GM18520 (cell line): Measurements from ENCODE around the gene KCNE4.

ENCODE experiments used
- ATAC-seq: cut with Tn5 transposase; IDR thresholded peaks from one replicate; pipeline ENCODE4 v1.9.1; 2021; ENCODE audit not compliant: unreplicated experiment

KCNE4 gene, protein sequence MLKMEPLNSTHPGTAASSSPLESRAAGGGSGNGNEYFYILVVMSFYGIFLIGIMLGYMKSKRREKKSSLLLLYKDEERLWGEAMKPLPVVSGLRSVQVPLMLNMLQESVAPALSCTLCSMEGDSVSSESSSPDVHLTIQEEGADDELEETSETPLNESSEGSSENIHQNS

GRCh38 chr2:223051693-223052289, at the start of gene KCNE4:
Gene KCNE4 (plus strand): TSS chr2:223052190. CDS start chr2:223052831, 641 bp downstream.
- ATAC-seq: no peak

- ATAC-seq: no peak
These were observed 48.8 kb upstream of the KCNE4 start for GRCh38 chr2:223003191-223003590.

DNA sequence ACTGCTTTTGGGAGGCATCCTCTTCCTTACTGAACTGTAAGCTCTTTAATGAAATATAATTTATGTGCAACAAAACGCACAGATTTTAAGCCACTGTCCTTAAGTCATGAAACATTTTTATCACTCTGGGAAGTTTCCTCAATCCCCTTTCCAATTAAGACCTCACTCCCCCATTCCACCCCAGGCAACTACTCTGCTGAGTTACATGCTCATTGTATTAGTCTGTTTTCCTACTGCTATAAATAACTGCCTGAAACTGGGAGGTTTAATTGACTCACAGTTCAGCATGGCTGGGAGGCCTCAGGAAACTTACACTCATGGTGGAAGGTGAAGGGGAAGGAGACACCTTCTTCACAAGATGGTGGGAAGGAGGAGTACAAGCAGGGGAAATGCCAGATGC, 46.5 kb upstream of the KCNE4 start:
- no peak for ATAC-seq

DNA sequence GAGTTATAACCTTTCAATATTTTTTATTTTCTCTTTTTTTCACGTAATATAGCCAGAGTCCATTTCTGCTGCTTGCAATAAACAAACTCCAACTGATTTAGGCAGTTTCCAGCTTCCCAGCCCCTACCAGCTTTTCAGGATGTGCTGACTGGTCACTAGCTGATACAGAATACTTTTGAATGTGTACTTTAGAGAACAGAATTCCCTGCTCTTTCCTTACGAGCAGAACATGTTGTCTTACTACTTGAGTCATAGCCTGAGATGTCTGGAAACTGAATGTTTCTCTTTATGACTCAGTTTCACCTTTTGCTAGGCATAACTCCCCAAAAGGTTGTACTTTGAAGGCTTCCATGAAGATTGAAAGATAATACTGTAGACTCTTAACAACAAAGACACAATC, 44.5 kb upstream of the KCNE4 start:
- ATAC-seq: no peak

DNA sequence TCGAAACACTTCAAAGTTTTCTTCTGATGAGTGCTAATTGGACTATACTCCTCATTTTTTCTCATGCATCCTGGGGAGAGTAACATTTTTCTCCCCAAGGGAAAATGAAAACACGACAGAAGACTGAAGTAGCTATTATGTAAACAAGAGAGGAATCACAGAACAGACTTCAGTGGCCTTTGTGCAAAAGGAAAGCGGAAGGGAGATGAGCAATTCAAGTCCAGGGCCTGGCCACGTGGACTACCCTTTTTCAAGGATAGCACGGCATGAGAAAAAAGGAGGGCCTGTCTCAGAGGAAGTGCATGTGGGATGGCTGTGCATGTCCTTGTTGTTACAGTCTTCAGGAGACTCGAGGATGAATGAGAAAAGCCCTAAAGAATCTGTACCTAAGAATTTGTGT, 43.8 kb upstream of the KCNE4 start:
- no peak for ATAC-seq

DNA sequence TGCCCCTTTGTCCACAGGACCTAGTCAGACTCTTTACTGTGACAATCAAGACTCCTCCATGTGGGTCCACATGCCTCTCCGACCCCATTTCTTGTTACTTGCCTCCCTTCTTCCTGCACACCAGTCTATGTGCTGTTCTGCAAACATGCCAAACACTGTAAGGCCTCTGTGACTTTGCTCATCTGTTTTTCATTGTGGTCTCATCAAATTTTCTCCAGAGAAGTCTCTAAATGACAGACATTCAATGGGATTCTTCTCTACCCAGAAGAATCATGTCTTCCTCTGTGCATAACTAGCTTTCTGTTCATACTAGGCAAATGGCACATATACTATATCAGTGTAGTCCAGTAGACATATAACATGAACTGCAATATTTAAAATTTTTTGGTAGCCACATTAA, 43.0 kb upstream of the KCNE4 start:
- no peak for ATAC-seq

- ATAC-seq: no peak
These were observed 41.3 kb upstream of the KCNE4 start for GRCh38 chr2:223010641-223011040.

GRCh38 chr2:223012291-223012690, 39.7 kb upstream of the KCNE4 start:
- no peak for ATAC-seq

DNA sequence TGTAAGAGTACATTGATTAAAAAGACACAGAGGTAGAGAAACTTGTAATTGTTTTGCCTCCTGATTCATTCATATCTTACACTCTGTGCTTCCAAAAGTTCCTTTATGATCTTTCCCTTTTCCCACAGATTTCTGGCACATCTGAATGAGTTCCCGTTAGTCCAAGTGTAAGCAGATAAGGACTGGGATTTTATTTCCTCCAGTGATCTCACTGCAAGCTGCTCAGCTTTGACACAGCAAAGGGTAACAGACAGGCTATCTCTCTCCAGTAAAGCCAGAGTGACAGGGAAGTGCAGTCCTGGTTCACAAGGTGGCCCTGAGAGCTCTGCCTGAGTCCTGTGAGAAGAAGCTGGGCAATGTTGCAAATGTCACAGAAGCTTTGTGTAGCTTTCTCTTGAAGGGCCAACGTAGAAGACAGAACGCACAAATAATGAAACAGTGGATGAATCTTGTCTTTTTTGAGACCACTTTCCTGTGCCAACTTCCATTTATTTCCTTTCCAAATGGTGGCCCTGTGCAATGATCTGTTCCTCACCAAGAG, 32.5 kb upstream of the KCNE4 start:
- no peak for ATAC-seq

DNA sequence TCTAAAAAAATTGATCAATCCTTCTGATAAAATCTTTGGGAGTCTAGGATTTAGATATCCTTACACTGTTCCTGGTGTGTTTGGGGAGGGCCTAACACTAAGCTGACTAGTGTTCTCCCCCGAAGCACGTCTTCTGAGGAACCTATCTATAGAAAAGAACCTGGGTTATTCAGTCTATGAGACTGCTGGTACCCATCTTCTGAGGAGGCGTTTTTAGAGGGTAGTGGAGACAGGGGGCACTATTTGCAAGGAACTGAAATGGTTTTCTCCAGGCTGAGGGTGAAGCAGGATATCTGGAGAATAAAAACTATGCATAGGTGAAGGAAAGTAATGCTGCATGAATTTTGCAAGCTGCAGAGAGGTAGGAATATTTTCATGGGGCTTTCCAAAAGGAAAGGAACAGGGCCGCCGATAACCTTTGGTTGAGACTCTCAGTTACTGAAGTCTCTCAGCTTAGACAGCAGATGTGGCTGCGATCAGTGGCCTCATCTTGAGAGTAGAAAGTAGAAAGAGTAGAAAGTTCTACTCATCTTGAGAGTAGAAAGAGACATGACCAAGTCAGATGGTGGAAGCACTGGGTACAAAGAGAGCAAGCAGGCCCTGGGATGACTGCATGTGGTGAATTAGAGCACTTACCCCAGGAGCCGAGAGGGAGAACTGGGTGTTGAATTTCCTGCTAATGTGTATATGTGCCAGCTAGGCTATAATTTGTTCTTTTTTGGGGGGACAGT, 31.8 kb upstream of the KCNE4 start:
- ATAC-seq: no peak

DNA sequence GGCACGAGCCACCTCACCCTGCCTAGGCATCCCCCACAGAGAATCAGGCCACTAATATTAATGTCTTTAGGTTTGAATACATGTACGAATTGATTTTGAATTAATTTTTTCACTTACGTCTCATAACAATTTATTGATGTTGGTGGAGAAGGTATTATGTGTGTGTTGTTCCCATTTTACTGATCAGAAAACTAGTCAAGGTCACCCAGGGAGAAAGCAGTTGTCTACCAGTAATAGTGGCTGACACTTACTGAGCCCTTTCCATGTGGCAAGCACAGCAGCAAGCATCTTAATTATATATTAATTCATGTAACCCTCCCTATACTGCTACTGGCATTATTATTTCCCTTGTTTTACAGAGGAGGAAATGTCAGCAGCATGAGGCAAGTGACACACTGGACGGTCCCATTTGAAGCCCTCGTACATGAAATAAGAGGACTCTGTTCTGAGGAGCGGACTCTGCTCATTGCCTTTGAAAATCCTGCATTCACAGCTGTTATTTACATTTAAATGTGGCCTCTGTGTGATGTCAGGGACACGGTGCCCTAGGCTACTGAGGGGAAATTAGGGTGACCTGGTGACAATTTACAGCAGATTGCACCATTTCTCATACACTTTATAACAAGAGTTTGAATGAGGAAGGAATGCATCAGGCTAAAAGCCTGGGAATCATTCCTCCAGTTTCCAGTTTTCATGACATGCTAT, 30.9 kb upstream of the KCNE4 start:
- no peak for ATAC-seq

DNA sequence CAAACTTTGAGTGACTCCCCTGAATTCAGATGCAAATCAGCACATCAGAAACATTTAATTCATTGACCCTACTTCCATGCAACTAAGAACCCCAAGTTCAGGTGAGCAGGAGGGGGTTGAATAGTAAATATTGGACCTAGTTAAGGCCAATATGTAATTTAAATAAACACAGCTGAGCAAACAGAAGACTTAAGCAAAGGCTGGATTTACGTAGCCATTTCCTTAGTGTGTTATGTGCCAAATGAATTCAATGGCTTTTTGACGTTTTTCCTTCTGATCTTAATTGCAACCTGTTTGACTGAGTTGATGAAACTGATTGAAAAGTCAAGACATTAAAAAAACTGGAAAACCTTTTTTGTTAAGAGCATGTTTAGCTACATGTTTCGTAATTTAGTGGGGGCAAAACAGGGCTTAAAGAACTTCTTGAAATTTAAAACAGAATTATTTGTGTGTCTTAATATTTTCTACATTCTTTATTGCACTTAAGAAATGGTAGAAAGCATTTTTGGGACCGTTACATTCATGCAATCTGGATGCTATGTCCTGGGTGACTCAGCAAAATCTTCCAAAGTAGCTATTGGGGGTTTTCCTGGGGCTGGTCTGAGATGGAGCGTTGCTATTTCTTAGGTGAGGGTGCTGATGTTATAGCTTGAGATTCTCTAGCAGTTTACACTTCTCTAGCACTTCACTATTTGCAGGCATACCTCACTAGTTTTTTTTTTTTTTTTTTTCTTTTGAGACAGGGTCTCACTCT, 25.5 kb upstream of the KCNE4 start:
- no peak for ATAC-seq

DNA sequence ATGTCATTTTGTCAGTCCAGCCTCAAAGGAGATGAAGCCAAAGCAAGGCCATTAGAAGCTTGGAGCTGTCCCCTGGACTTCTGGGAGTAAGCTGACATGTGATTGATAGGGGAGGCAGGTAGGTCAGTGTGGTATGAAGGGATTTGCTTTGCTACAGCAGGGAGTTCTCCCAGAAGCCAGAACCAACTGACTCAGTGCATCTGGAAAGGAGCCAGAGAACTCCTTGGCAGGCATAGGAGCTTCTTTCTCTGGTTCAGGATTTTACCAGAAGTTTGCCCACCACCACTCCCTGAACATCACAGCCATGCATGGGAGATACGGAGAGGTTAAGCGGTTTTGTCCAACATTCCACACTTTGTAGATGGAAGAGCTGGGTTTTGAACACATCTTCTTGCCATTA, 24.5 kb upstream of the KCNE4 start:
- ATAC-seq: no peak

- no peak for ATAC-seq
These were observed 22.7 kb upstream of the KCNE4 start for GRCh38 chr2:223029287-223029686.

DNA sequence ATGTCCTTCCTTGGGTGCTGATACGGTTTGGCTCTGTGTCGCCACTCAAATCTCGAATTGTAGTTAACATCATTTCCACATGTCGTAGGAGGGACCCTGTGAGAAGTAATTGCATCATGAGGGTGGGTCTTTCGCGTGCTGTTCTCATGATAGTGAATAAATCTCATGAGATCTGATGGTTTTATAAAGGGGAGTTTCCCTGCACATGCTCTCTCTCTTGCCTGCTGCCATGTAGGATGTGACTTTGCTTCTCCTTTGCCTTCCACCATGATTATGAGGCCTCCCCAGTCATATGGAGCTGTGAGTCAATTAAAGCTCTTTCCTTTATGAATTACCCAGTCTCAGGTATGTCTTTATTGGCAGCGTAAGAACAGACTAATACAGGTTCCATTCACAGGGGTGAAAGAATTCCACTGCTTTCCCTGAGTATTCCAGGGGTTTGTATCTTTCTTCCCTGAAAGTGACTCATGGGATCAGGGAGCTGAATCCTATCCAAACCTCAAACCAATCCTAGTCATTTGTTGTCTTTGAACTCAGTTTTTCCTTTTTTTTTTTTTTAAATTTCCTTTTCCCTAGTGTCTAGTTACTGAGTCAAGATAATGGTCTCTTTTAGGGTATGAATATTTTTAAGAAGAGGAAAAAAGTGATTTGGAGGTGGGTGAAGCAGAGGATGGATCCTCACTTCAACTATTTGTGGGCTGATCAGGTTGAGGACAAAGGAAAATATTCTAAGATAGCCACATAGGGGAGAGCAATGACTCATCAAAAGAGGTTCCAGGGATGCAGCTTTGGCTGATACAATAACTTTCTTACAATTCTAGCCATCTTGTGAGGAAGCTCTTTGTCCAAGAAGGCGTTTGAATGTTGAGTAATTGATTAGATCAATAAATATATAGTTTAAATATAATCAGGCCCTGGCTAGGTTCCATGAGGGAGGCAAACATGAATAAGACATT, 19.5 kb upstream of the KCNE4 start:
- no peak for ATAC-seq

DNA sequence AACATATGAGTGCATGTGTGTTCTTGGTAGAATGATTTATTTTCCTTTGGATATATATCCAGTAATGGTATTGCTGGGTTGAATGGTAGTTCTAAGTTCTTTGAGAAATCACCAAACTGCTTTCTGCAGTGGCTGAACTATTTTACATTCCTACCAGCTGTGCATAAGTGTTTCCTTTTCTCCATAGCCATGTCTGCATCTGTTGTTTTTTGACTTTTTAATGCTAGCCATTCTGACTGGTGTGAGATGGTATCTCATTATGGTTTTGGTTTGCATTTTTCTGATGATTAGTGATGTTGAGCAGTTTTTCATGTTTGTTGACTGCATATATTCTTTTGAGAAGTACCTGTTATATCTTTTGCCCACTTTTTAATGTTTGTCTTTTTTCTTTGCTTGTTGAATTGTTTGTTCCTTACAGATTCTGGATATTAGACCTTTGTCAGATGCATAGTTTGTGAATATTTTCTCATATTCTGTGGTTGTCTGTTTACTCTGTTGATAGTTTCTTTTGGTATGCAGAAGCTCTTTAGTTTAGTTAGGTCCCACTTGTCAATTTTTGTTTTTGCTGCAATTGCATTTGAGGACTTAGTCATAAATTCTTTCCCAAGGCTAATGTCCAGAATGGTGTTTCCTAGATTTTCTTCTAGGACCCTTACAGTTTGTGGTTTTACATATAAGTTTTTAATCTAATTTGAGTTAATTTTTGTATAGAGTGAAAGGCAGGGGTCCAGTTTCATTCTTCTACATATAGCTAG, 17.6 kb upstream of the KCNE4 start:
- no peak for ATAC-seq

- ATAC-seq: no peak
These were observed 15.1 kb upstream of the KCNE4 start for GRCh38 chr2:223036790-223037444.

GRCh38 chr2:223037445-223037800, 14.6 kb upstream of the KCNE4 start:
- ATAC-seq: no peak

DNA sequence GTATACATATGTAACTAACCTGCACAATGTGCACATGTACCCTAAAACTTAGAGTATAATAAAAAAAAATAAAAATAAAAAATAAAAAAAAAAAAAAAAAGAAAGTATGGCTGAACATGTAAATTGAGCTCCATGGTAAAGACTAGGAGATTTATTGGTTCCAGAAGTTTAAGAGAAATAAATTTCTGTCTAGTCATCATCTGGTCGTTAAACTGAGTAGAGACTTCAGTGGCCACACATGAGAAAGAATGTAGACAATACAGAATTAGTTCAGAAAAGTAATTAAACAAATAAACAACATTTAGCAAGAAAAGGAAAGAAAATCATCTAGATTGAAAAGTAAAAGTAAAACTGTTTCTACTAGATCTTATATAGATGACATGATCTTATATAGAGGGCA, 12.4 kb upstream of the KCNE4 start:
- ATAC-seq: no peak
